IMR-90 (cell line): ENCODE measurements around the gene ATP13A2. TPM values are rescaled to one million over a fixed set of nuclear protein-coding genes. Genes with fewer than 3 reads are reported as not detected.

ENCODE experiments used
- ATAC-seq: fragments of 200-7000 bp; cut with Tn5 transposase; 2 replicates; pipeline ENCODE4 v1.9.1; 2020; ENCODE audit warnings: low read depth, mild to moderate bottlenecking, moderate library complexity
- BruUV-seq: library from RNA; stranded (reverse); fragments of 400-500 nt; replicated peaks from 2 replicates; lab custom pipeline; 2021; lab: Mats Ljungman, UMichigan
- CTCF ChIA-PET: fragments of 300-600 bp; formaldehyde crosslinking; extraction: SDS; loops from one replicate; lab custom pipeline; 2021; ENCODE audit warnings: antibody characterized with exemption; lab: Yijun Ruan, JAX
- POLR2A ChIA-PET: fragments of 300-600 bp; sonication (Branson Sonifier 250); formaldehyde crosslinking; loops from one replicate; lab custom pipeline; 2022; ENCODE audit warnings: antibody characterized with exemption; ENCODE audit not compliant: unreplicated experiment; lab: Charles Lee
- DNase-seq: peaks from one replicate; pipeline ENCODE4 v3.0.0; 2013
- H2AFZ ChIP-seq: replicated peaks from 2 replicates; pipeline ENCODE3; 2013; ENCODE audit warnings: low read length, mild to moderate bottlenecking; ENCODE audit not compliant: poor library complexity
- H2AK5ac ChIP-seq: 2 replicates; pipeline ENCODE4 v1.6.1; 2013; ENCODE audit warnings: low read depth, low read length, inconsistent platforms
- H2AK9ac ChIP-seq: replicated peaks from 2 replicates; pipeline ENCODE3; 2013; ENCODE audit warnings: mild to moderate bottlenecking, low read depth, low read length, moderate library complexity; ENCODE audit not compliant: poor library complexity
- H2BK120ac ChIP-seq: 2 replicates; pipeline ENCODE4 v1.6.1; 2013; ENCODE audit warnings: low read depth, low read length, inconsistent platforms
- H2BK15ac ChIP-seq: 3 replicates; pipeline ENCODE4 v1.6.1; 2013; ENCODE audit warnings: low read depth, low read length, inconsistent platforms
- H2BK20ac ChIP-seq: 2 replicates; pipeline ENCODE4 v1.6.1; 2013; ENCODE audit warnings: low read depth, mild to moderate bottlenecking, inconsistent platforms, low read length, moderate library complexity
- H2BK5ac ChIP-seq: 2 replicates; pipeline ENCODE4 v1.6.1; 2013; ENCODE audit warnings: mild to moderate bottlenecking, low read depth, low read length, inconsistent platforms; ENCODE audit not compliant: poor library complexity, severe bottlenecking
- H3K14ac ChIP-seq: replicated peaks from 2 replicates; pipeline ENCODE4 v1.6.1; 2013; ENCODE audit warnings: low read depth, low read length, inconsistent platforms
- H3K18ac ChIP-seq: 2 replicates; pipeline ENCODE4 v1.6.1; 2013; ENCODE audit warnings: low read depth, low read length, control low read depth
- H3K23ac ChIP-seq: 2 replicates; pipeline ENCODE4 v1.6.1; 2013; ENCODE audit warnings: low read depth, low read length, inconsistent platforms
- H3K27ac ChIP-seq: 2 replicates; pipeline ENCODE4 v1.5.1; 2013; ENCODE audit warnings: mild to moderate bottlenecking, control low read depth, low read length; ENCODE audit not compliant: insufficient read depth
- H3K27me3 ChIP-seq: 2 replicates; pipeline ENCODE4 v1.6.1; 2013; ENCODE audit warnings: low read length; ENCODE audit not compliant: control insufficient read depth, insufficient read depth
- H3K36me3 ChIP-seq: 2 replicates; pipeline ENCODE4 v1.6.1; 2013; ENCODE audit warnings: low read length, mixed read lengths; ENCODE audit not compliant: control insufficient read depth, insufficient read depth
- H3K4ac ChIP-seq: 2 replicates; pipeline ENCODE4 v1.6.1; 2013; ENCODE audit warnings: low read depth, low read length, inconsistent platforms
- H3K4me1 ChIP-seq: 2 replicates; pipeline ENCODE4 v1.6.1; 2013; ENCODE audit warnings: low read length, mixed read lengths; ENCODE audit not compliant: control insufficient read depth, insufficient read depth
- H3K4me2 ChIP-seq: 2 replicates; pipeline ENCODE4 v1.6.1; 2013; ENCODE audit warnings: low read depth, mild to moderate bottlenecking, control low read depth, low read length, moderate library complexity
- H3K4me3 ChIP-seq: 2 replicates; pipeline ENCODE4 v1.5.1; 2013; ENCODE audit warnings: low read depth, mild to moderate bottlenecking, control low read depth, low read length, moderate library complexity; ENCODE audit not compliant: insufficient read depth
- H3K56ac ChIP-seq: 2 replicates; pipeline ENCODE4 v1.6.1; 2013; ENCODE audit warnings: low read length, inconsistent platforms; ENCODE audit not compliant: insufficient read depth; ENCODE audit errors: extremely low read depth
- H3K79me1 ChIP-seq, 2 experiments: 2 replicates each; pipeline ENCODE4 v1.6.1; 2013; ENCODE audit warnings: low read length in 2 of 2, inconsistent platforms in 1 of 2, low read depth in 1 of 2
- H3K9ac ChIP-seq: 2 replicates; pipeline ENCODE4 v1.6.1; 2013; ENCODE audit warnings: low read depth, low read length, control low read depth
- H3K9me1 ChIP-seq: 2 replicates; pipeline ENCODE4 v1.6.1; 2013; ENCODE audit warnings: low read length, inconsistent platforms; ENCODE audit not compliant: insufficient read depth
- H3K9me3 ChIP-seq: 2 replicates; pipeline ENCODE4 v1.6.1; 2013; ENCODE audit warnings: low read length; ENCODE audit not compliant: control insufficient read depth, insufficient read depth
- H4K20me1 ChIP-seq: 2 replicates; pipeline ENCODE4 v1.6.1; 2013; ENCODE audit warnings: low read length, inconsistent platforms; ENCODE audit not compliant: insufficient read depth
- H4K5ac ChIP-seq: 2 replicates; pipeline ENCODE4 v1.6.1; 2013; ENCODE audit warnings: mild to moderate bottlenecking, low read depth, low read length, control low read depth
- H4K8ac ChIP-seq, 2 experiments: 2 replicates each; pipeline ENCODE4 v1.6.1; 2013; ENCODE audit warnings: low read depth in 2 of 2, low read length in 2 of 2, control low read depth in 1 of 2, inconsistent platforms in 1 of 2
- H4K91ac ChIP-seq: 2 replicates; pipeline ENCODE4 v1.6.1; 2013; ENCODE audit warnings: low read depth, low read length, inconsistent platforms; ENCODE audit not compliant: insufficient read depth
- RAD21 ChIP-seq: IDR thresholded peaks from 2 replicates; pipeline ENCODE4 v1.6.1; 2012; ENCODE audit warnings: low read length, improper control_type of control experiment
- WGBS, 2 experiments: methylation state at CpG; one replicate each; pipeline versions ENCODE4 v1.1.5 to v1.1.7; 2013; ENCODE audit warnings: missing lambda C conversion rate in 2 of 2; ENCODE audit not compliant: insufficient read length in 1 of 2; ENCODE audit errors: extremely low coverage in 2 of 2; 5-methylcytosine and 5-hydroxymethylcytosine counted together
- dilution Hi-C: fragments of 300-500 bp; cut with HindIII; formaldehyde crosslinking; loops from one replicate; pipeline ENCODE4 v1.14.3; 2018; ENCODE audit warnings: low sequenced_read_pairs; ENCODE audit not compliant: unreplicated experiment
- in situ Hi-C: fragments of 300-500 bp; cut with MboI; formaldehyde crosslinking; loops from 3 replicates; pipeline ENCODE4 v1.14.3; 2019; ENCODE audit warnings: low sequenced_read_pairs, inconsistent platforms, mixed read lengths
- intact Hi-C: fragments of 100-400 bp; cut with micrococcal nuclease; formaldehyde crosslinking; loops from 2 replicates; pipeline ENCODE4 v1.10.0; 2022
- polyA plus RNA-seq, 3 experiments: library from polyadenylated mRNA; depleted of rRNA; stranded (reverse); fragments of >200 nt; gene quantifications; 2 replicates each; pipeline ENCODE4 v1.2.3, GENCODE V29; 2012; ENCODE audit warnings: low replicate concordance in 1 of 3
- total RNA-seq: library from RNA; depleted of rRNA; stranded (reverse); fragments of >200 nt; gene quantifications from 2 replicates; pipeline ENCODE4 v1.2.3, GENCODE V29; 2012
- TF ChIP-seq, protein P1 (sequence below): fragments of 150-350 bp; IDR thresholded peaks from 2 replicates; pipeline ENCODE4 v1.6.1; 2017; ENCODE audit warnings: mild to moderate bottlenecking, antibody characterized with exemption, low read length, low read depth

The ATP13A2 gene
- total and polyA plus RNA-seq, 2 of the 4 experiments (the other 2 are of a cell fraction) = 5.7 to 18.9 TPM

DNA sequence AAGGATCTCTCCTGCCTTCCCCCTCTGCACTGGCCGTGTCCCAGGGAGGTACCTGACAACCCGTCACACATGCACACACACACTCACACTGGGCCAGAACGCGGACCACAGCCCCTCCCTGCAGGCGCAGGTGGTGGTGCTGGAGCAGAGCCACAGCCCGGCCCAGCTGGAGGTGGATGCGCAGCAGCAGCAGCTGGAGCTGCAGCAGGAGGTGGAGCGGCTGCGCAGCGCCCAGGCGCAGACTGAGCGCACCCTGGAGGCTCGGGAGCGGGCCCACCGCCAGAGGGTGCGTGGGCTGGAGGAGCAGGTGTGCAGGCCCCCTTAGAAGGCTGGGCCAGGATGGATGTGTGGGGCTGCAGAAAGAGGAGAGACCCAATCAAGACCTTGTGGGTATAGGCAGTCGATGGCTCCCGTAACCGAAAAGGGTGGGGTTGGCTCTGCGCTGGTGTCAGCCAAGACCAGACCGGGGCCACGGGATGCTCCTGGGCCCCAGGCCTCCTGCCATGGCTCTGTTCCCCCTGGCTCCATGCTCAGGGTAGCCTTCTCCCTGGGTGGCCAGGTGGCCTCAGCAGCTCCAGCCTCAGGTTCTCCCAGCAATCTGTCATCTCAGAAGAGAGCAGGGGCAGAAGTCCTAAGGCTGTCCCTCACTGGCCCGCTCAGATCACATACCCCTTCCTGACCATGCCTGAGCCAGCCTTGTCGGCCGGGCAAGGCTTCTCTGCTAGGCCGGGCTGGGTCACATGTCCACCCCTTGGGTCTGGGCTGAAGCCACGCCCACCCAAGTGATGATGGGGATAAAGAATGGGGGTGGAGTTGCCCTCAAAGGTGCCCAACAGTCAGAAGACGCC, 40.2 kb downstream of the ATP13A2 start:
- Histone ChIP-seq H2BK5ac (no peak overlapping the region), H3K9me1 (no peaks in the 10 kb centered on the region), H3K36me3 (peaks cover 6% of the 10 kb centered on the region; the same call in 1 of the 2 replicates), H2BK120ac (no peak overlapping the region), H4K8ac (no peak overlapping the region), H4K20me1 (peaks cover 4% of the 10 kb centered on the region; the same call in 1 of the 2 replicates), H3K56ac (no peak overlapping the region), H3K23ac (no peak overlapping the region), H3K27me3 (no peaks in the 10 kb centered on the region), H3K9ac (no peak overlapping the region), H2AK9ac (peak overlapping the region; percentile 28), H3K79me1 (no peaks in the 10 kb centered on the region), H2AFZ (peak overlapping the region; percentile 48), H4K91ac (no peak overlapping the region), H2BK20ac (no peak overlapping the region), H3K4me2 (no peak overlapping the region), H2BK15ac (no peak overlapping the region), H4K5ac (no peak overlapping the region), H3K18ac (no peak overlapping the region), H2AK5ac (no peak overlapping the region), H3K4ac (no peak overlapping the region), H3K14ac (no peak overlapping the region), H3K4me1 (peaks cover 7% of the 10 kb centered on the region), H3K27ac (no peak overlapping the region), H3K4me3 (no peak overlapping the region), H3K9me3 (no peaks in the 10 kb centered on the region)
- in situ Hi-C loops = no loop called here
- dilution Hi-C loops = no loop called here
- peak; percentile 60 for ATAC-seq
- CTCF ChIA-PET = no interaction called here
- POLR2A ChIA-PET = no interaction called here
- intact Hi-C loops = no loop called here
- WGBS, 2 experiments = 83% methylated on average over 15 of the region's 28 CpGs; no CpG with 5 or more reads in 1 of the 2 experiments
- TF ChIP-seq RAD21 = no peak
- TF ChIP-seq, protein P1, sequence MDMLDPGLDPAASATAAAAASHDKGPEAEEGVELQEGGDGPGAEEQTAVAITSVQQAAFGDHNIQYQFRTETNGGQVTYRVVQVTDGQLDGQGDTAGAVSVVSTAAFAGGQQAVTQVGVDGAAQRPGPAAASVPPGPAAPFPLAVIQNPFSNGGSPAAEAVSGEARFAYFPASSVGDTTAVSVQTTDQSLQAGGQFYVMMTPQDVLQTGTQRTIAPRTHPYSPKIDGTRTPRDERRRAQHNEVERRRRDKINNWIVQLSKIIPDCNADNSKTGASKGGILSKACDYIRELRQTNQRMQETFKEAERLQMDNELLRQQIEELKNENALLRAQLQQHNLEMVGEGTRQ = peak; percentile 74
- DNase-seq = no peak
- no TSS peak for BruUV-seq
